Measurements from ENCODE around the gene PTPRN2.

PTPRN2 gene

DNA sequence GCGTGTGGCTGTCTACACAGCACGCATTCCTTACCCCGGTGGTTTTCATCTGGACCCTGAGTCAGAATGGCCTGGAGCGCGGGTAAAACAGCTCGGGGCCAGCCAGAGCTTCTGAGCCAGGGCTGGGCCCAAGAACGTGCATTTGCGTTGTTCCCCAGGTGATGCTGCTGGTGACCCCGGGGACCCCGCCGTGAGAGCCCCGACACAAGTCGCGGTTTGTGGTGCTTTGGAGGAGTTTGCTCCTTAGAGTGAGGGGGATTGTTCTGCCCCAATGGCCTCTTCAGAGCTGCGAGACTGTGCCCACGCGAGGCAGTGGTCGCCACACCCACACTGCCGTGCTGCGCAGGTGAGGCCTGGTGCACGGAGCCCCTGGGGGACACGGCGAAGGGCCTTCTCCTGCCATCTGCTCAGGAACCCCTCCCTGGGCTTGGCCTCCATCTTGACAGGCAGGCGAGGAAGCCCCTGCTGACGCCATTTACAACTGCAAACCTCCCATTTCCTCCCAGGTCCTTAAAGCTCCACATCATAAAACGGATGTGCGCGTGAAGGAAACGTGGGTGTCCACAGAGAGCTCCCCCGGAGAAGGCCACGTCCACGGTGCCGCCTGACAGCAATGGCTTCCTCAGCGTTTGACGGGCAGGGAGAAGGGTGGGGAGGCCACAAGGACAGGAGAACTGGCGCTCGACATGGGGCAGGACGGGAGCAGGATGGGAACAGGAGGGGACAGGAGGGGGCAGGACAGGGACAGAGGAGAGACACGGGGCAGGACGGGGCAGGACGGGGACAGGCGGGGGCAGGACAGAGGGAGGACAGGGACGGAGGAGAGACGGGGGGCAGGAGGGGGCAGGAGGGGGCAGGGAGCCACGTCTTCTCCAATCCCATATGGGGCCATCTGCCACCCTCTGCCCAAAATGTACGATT, 773.6 kb downstream of the PTPRN2 start:
- no peak for DNase-seq

DNA sequence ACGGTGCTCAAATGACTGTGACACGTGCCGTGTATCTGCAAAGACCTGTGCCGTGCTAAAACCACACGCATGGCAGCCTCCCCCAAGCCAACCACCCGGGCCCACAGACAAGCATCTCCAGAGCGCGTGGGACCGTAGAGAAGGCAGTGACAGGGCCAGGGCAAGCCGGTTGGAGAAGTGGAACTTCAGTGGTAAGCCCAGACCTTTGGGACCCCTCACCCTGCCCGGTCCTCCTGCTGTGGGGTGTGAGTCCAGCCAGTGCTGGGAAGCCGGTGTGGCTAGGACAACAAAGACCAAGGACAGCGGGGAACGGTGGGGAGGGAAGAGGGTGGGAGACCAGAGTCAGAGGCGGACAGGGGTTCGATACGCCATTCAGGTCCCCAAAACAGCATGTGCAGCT, 774.6 kb downstream of the PTPRN2 start:
- DNase-seq = no peak

DNA sequence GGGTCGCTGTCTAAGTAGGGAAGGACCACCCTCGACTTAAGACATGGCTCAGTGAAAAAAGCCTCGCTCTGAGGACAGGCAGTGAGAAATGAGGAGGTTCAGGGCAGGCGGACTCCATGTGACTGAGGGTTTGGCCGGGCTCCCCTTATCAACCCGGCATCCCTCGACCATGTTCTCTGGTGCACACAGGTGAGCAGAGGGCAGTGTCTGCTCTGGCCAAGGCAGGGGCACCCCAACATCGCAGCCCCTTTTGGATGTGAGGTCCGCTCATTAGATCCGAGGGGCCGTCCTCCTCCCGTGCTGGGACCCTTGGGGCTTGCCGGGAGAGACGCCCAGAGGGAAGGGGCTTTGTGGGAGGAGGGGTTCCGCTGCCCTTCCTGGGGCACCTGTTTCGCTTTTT, 775.7 kb downstream of the PTPRN2 start:
- no peak for DNase-seq

DNA sequence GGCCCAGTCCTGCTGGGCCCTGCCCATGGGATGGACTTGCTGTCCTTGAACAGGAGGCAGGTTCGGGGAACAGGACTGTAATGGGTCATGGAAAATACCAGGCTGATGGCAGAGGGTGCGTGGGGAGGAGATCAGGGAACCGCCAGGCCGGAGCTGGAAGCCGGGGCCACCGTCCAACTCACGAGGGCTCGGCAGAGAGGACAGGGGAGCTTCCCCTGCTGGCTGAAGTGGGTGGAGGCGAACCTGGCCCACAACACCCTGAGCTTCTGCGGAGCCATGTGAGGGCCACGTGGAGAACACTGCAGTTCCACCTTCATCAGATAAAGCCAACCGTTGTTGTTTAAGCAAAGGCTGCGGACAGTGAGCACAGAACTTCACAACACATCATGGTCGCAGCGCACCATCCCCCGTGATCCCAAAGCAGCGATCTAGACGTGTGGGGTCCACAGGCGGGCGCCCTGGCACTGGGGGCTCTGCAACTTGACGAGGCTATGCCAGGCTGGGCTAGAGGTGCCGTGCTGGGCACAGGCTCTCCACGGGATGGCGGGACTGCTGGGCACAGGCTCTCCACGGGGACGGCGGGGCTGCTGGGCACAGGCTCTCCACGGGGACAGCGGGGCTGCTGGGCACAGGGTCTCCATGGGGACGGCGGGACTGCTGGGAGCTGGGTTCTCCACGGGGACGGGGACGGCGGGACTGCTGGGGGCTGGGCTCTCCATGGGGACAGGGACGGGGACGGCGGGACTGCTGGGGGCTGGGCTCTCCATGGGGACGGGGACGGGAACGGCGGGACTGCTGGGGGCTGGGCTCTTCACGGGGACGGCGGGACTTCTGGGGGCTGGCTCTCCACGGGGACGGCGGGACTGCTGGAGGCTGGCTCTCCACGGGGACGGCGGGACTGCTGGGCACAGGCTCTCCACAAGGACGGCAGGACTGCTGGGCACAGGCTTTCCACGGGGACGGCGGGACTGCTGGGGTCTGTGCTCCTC, 777.5 kb downstream of the PTPRN2 start:
- no peak for DNase-seq

DNA sequence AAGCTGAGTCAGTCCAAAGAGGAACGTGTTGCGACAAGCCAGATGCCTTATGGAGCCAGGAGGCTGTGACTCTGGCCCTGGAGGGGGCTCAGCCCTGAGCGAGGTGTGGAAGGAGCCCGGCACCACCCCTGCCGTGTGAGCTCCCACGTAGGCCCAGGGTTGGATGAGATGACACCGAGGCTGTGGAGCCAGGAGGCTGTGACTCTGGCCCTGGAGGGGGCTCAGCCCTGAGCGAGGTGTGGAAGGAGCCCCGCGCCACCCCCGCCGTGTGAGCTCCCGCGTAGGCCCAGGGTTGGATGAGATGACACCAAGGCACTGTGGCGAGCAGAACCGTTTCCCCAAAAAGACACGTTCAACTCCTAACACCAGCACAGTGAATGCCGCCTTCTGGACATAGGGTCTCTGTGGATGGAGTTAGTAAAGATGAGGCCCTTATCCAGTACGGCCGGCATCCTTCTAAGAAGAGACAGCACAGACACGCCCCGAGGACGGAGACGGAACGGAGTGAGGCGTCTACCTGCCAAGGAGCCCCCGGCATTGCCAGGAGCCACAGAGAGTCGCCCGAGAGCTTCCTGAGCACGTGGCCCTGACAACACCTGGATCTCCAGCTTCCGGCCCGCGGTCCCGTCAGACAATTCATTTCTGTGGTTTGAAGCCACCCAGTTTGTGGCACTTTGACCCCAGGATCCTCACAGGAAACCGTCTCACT, 778.3 kb downstream of the PTPRN2 start:
- DNase-seq = no peak

DNA sequence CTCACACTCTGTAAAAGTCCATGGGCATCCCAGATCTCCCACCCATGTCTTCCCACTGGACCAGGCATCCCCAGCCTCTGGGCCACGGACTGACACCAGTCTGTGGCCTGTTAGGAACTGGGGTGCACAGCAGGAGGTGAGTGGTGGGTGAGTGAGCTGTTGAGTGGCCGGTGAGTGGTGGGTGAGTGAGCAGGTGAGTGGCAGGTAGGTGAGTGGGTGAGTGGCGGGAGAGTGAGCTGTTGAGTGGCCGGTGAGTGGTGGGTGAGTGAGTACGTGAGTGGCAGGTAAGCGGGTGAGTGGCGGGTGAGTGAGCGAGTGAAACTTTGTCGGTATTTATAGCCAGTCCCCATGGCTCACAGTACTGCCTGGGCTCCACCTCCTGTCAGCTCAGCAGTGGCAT, 779.6 kb downstream of the PTPRN2 start:
- no peak for DNase-seq

DNA sequence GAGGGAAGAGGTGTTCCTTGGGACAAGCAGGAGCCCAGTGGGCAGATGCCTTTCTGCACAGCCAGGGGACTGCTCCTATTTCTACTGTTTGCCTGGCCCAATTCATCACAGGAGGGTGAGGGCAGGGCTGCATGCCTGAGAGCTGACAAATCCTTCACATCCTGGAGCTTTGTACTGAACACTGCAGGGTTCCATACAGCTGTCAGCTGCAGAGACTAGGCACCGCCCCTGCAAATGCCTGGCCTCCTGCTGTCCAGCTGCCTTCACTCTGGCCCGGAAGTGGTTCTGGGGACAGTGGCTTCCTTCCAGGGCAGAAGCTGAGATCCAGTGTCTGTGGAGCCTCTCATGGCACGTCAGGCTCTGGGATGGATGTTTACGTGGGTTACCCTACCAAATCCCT, 780.1 kb downstream of the PTPRN2 start:
- DNase-seq = no peak

DNA sequence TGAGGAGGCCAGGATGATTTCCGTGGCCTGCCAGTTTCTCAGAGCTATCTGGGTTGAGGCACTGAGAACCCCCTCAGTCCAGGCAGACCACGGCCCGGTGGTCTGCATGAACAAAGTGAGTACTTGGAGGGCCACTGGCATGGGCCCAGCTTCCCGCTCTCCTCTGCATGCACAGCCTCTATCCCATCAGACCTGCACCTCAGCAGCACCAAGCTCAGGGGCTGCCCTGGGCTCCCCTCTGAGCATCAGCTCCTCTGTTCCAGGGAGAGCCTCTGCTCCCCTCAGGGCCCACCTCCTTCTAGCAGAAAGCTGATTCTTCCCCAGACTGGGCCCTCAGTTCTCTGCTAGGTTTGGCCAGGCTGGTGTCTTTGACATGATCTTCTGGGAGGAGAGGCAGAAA, 780.9 kb downstream of the PTPRN2 start:
- no peak for DNase-seq

DNA sequence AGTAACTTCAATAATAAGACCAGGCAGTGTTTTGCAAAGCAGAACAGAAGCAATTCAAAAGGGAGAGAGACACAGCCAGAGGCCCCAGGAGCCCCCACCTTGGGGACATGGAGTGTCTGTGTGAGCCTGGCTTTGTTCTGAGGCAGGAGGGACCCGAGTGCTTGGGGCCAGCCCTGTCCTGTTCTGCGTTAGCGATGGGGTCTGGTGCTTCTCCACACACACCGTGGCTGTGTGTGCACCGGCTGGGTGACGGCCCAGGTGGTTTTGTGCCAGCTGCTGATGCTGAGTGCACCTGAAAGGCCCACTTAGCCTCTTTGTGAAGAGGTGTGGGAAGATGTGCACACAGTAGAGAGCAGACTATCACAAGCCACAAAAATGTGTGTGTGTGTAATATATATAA, 781.9 kb downstream of the PTPRN2 start:
- DNase-seq = no peak

DNA sequence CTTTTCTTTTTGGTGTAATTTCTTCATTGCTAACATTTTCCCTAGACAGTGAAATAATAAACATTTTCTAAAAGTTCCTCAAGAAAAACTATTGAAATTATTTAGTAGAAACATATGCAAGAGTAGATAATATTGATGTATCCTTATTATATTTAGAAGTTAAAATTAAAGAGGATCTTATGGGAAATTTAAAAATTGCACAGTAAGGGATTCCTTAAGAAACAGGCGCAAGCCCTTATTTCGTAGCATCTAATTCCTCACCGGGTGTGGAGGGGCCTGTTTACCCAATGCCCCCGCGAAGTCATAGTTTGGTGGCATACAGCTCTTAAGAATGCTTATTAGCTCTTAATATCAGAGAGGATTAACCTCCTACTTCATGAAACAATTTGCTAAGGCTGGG, 783.7 kb downstream of the PTPRN2 start:
- no peak for DNase-seq

DNA sequence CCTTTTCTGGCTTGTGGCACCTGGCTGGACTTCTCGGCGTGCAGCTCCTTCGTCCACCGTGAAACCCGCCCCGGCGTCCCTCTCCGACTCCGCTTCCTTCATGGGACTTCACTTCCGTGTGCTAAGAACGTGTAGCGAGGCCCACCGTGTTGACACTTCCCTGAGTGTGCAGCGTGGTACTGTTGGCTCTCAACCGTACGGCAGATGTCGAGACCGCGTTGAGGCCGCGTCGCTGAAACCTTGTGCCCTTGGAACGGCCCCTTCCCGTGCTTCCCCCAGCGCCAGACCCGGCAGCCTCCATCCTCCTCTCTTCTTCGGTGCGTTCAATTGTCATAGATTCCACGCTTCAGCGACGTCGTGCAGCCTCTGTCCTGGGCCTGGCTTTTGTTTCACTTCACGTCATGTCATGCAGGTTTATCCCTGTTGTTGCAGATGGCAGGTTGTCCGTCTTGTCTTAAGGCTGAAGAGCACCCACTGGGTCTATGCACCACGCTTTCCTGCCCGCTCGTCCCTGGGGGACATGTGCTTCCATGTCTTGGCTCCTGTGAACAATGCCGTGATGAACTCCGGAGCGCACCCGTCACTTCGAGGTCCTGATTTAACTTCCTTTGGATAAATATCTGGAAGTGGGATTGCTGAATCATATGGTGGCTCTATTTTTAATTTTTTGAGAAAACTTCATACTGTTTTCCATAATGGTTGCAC, 785.5 kb downstream of the PTPRN2 start:
- DNase-seq = no peak

DNA sequence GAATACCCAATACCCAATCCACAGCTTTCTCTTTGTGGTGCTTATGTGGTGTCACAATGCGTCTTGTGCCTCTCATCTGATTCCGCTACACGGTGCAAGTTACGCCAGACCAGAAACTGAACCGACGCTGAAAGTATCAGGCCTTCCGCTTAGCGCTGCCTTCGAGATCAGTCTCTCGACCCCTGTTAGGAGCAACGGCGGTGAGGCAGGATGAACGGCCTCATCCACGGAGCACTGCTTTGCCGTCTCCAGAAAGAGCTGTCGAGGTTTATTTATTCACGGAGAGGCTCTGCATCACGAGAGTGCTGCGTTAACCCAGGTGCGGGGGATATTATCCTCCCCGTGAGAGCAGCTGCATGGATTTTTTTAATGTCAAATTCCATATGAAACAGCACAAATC, 786.5 kb downstream of the PTPRN2 start:
- no peak for DNase-seq

DNA sequence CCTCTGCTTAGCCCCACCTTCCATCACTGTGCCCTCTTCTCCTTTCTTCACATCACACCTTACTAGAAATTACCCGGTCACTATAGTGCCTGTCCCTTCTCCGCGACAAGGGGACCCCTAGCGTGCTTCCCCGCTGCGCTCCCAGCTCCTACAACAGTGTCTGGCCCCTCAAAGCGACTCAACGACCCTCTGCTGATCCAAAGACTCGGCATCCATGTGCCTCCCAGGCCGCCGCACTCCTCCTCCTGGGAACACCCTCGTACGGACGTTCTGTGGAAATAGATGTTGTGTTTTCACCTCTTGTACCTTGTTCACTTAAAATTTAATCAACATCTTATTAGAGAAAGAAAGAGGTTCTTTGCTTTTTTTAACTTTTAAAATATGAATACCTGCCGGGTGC, 787.3 kb downstream of the PTPRN2 start:
- no peak for DNase-seq

DNA sequence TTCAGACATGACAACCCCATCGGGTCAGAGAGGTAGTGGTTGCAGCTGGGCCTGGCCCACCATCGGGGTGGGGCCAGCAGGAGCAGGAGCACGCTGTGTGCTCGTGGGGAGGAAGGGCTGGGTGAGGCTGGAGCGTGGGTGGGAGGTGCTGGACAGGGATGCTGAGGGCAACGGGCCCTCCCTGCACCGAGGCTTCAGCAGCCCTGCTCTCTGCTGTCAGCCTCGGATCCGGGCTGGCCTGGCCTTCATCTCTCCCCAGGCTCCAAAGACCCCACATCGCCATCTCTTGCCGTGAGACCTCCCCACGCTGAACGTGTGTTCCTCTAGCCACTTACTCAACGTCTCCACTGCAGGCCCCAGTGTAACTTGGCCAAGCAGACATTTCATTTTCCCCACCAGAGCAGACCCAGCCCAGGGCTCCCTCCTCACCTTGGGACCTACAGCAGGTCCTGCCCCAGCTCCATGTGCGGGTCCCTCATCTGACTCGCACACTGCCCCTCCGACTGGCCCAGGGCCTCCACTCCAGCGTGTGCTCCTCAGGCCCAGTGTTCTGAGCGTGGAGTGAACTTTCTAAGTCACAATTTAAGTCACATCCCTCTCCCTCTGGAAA, 788.4 kb downstream of the PTPRN2 start:
- DNase-seq = no peak

DNA sequence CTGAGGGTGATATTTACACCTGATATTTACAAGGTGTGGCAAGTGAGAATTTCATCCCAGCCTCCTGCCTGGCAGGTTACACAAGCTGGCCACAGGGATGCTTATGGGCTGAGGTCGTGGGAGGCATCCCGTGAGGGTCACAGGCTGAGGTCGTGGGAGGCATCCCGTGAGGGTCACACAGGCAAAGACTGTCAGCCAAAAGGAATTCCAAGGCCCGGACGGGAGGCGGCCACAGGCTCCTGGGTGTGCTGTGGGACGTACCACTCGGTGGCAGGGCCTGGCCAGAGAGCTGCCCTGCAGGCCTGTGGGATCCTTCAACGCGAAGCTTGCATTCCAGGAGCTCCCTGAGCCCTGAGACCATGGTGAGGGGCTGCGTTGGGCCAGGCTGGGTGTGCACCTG, 790.3 kb downstream of the PTPRN2 start:
- DNase-seq = no peak

DNA sequence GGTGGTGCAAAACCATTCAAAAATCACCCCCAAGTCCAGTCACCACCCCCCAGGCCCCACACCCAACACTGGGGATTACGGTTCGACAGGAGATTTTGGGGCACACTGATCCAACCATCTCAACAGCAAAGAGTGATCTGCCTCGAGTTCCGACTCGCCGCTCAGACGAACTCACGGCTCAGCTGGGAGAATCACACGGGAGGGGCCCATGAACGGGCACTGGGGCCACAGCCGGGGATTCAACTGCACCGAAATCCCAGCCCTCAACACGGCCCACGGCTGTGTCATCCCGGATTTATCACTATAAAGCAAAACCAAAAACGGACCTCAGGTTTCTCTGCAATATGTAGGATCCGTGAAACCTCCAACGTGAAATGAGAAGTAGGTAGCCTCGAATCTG, 790.8 kb downstream of the PTPRN2 start:
- no peak for DNase-seq

DNA sequence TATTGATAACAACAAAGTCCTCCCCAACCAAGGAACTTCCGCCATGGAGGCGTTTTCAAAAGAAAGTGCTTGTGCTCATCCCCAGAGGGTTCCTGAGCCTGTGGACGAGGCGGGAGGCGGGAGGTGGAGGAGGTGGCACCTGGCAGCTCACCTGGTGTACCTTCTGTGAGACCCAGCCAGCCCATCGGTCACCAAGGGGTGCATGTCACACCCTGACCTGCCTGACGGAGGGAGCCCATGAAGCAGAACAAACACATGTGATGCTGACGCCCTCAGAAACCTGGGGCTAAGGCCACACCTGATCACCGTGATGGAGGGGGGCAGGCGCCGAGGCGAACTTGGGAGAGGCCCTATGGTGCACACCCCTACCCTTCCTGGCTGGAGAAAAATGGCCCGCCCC, 792.0 kb downstream of the PTPRN2 start:
- no peak for DNase-seq

DNA sequence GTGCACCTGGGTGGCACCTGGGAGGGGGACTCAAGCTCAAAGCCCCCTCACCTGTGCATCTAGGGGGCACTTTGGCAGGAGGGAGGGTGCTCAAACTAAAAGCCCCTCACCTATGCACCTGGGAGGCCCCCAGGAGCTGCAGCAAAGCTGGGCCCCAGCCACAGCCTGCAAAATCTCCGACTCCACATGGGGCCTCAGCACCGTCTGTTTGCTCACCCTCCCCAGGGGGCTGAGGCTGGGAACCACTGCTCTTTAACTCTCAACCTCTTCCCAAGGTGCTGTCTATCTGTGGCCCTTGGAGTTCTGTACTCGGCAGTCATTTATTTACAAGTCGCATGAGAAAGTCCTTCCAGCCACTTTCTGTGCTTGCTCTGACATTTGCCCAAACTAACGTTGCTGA, 792.4 kb downstream of the PTPRN2 start:
- no peak for DNase-seq

DNA sequence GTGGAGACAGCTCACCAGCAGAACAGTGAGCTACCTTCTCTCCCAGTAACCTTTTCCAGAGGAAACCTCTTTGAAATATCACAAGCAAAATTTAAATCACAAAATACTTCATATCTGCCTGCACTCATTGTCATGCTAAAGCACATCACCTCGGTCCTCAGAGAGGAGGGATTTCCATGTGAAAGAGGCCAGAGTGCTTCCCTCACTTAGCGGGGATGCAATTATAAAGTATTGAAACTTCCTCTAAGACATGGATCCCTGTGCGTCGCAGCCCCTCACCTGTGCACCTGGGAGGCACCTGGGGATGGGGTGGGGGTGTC, 792.9 kb downstream of the PTPRN2 start:
- no peak for DNase-seq

DNA sequence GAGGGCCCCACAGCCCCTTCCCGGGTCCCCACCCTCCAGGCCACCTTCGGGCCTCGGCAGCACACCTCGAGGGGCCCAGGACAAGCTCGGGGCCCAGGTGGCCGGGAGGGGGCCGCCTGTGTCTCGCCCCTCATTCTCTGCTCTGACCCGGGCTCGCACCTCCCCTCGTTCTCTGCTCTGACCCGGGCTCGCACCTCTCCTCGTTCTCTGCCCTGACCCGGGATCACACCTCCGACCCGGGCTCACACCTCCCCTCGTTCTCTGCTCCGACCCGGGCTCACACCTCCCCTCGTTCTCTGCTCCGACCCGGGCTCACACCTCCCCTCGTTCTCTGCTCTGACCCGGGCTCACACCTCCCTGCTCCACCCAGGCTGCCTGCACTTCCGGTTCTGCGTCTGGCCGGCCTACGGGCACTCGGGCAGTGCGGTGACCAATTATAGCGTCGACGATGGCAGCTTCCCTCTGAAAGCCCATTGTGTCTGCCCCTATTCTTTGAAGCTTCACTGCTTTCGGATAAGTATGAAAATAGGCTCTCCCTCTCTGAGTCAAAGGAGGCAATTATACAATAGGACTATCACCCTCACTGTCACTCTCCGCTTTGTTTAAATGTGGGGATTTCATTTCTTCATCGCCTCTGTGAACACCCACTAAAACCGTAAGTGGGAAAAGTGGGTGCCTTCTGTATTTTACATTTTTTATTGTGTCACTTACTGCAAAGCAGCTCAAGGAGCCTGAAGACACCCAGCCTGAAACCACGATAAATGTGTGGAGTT, 793.5 kb downstream of the PTPRN2 start:
- DNase-seq = no peak

DNA sequence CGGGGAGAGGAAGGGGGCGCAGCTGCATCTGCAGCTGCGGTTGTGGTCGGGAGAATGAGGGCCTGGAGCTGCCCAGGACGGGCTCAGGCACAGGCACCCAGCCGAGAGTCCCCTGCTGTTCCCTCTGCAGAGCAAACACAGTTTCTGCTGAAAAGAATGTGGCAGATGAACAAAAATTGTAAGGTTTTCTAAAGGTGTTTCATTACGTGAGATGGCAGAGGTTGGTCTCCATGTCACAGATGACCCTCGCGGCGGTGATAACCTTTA, 794.6 kb downstream of the PTPRN2 start:
- no peak for DNase-seq
